HEK293 (cell line): ENCODE results near the gene SEPTIN5.

Source experiments
- CTCF ChIA-PET: fragments of 350-600 bp; formaldehyde crosslinking; extraction: SDS; loops from one replicate; lab custom pipeline; 2021; ENCODE audit warnings: antibody characterized with exemption; lab: Yijun Ruan, JAX
- POLR2A ChIA-PET: fragments of 300-600 bp; formaldehyde crosslinking; extraction: SDS; loops from one replicate; lab custom pipeline; 2020; ENCODE audit warnings: antibody characterized with exemption, inconsistent platforms; lab: Yijun Ruan, JAX
- H3K27ac ChIP-seq: fragments of 200-500 bp; sonication (Bioruptor generic); 2 replicates; pipeline ENCODE4 v1.5.1; 2014; ENCODE audit warnings: low read depth, low read length, control low read depth, inconsistent platforms; ENCODE audit errors: extremely low read depth
- H3K36me3 ChIP-seq, 2 experiments: fragments of 200-500 bp in 1 of 2; sonication (Bioruptor generic) in 1 of 2; 1 replicate in 1 of 2; 2 replicates in 1 of 2; pipeline ENCODE4 v1.5.1; 2014 to 2017; ENCODE audit warnings: inconsistent platforms in 2 of 2, low read length in 2 of 2; ENCODE audit not compliant: control insufficient read depth in 2 of 2, insufficient read depth in 1 of 2
- H3K4me1 ChIP-seq: fragments of 200-500 bp; sonication (Bioruptor generic); 2 replicates; pipeline ENCODE4 v1.5.1; 2014; ENCODE audit warnings: mild to moderate bottlenecking, low read length, inconsistent platforms; ENCODE audit not compliant: control insufficient read depth, insufficient read depth
- H3K4me3 ChIP-seq: 2 replicates; pipeline ENCODE4 v1.5.1; 2011; ENCODE audit warnings: low read depth, mild to moderate bottlenecking, control low read depth, low read length, moderate library complexity
- H3K9me3 ChIP-seq: fragments of 200-500 bp; sonication (Bioruptor generic); 2 replicates; pipeline ENCODE4 v1.5.1; 2014; ENCODE audit warnings: low read depth, low read length, inconsistent platforms; ENCODE audit not compliant: control insufficient read depth, insufficient read depth
- CTCF ChIP-seq: fragments of 450-650 bp; formaldehyde crosslinking; IDR thresholded peaks from 2 replicates; pipeline ENCODE4 v1.5.1; 2016; ENCODE audit warnings: missing biosample characterization, missing genetic modification characterization
- FEZF1 ChIP-seq: fragments of 450-650 bp; formaldehyde crosslinking; IDR thresholded peaks from 2 replicates; pipeline ENCODE4 v1.5.1; 2016; ENCODE audit warnings: missing biosample characterization, missing genetic modification characterization
- KLF1 ChIP-seq: fragments of 450-650 bp; formaldehyde crosslinking; IDR thresholded peaks from 2 replicates; pipeline ENCODE4 v1.5.1; 2016; ENCODE audit warnings: missing biosample characterization, missing genetic modification characterization
- PATZ1 ChIP-seq: fragments of 450-650 bp; formaldehyde crosslinking; IDR thresholded peaks from 2 replicates; pipeline ENCODE4 v1.5.1; 2016; ENCODE audit warnings: missing biosample characterization, missing genetic modification characterization
- PBX3 ChIP-seq: sonication (generic); formaldehyde crosslinking; IDR thresholded peaks from 2 replicates; pipeline ENCODE4 v1.8.1; 2022; ENCODE audit warnings: mild to moderate bottlenecking, moderate library complexity, missing genetic modification reagents
- PRDM10 ChIP-seq: fragments of 450-650 bp; formaldehyde crosslinking; IDR thresholded peaks from 2 replicates; pipeline ENCODE4 v1.5.1; 2016; ENCODE audit warnings: missing biosample characterization, missing genetic modification characterization
- PRDM6 ChIP-seq: fragments of 450-650 bp; formaldehyde crosslinking; IDR thresholded peaks from 2 replicates; pipeline ENCODE4 v1.5.1; 2017; ENCODE audit warnings: missing biosample characterization, missing genetic modification characterization
- ZNF132 ChIP-seq: fragments of 450-650 bp; formaldehyde crosslinking; IDR thresholded peaks from 2 replicates; pipeline ENCODE4 v1.5.1; 2017; ENCODE audit warnings: missing biosample characterization, missing genetic modification characterization, borderline replicate concordance
- ZNF157 ChIP-seq: fragments of 450-650 bp; formaldehyde crosslinking; IDR thresholded peaks from 2 replicates; pipeline ENCODE4 v1.5.1; 2016; ENCODE audit warnings: missing biosample characterization, missing genetic modification characterization
- ZNF211 ChIP-seq: fragments of 450-650 bp; formaldehyde crosslinking; IDR thresholded peaks from 2 replicates; pipeline ENCODE4 v1.5.1; 2016; ENCODE audit warnings: low read depth, missing biosample characterization, missing genetic modification characterization
- ZNF223 ChIP-seq: fragments of 450-650 bp; formaldehyde crosslinking; IDR thresholded peaks from 2 replicates; pipeline ENCODE4 v1.5.1; 2016; ENCODE audit warnings: missing biosample characterization, missing genetic modification characterization
- ZNF248 ChIP-seq: fragments of 450-650 bp; formaldehyde crosslinking; IDR thresholded peaks from 2 replicates; pipeline ENCODE4 v1.5.1; 2017; ENCODE audit warnings: missing biosample characterization, missing genetic modification characterization
- ZNF391 ChIP-seq: fragments of 450-650 bp; formaldehyde crosslinking; IDR thresholded peaks from 2 replicates; pipeline ENCODE4 v1.5.1; 2016; ENCODE audit warnings: low read depth, missing biosample characterization, missing genetic modification characterization, borderline replicate concordance
- ZNF510 ChIP-seq: fragments of 450-650 bp; formaldehyde crosslinking; IDR thresholded peaks from 2 replicates; pipeline ENCODE4 v1.5.1; 2018; ENCODE audit warnings: mild to moderate bottlenecking, missing genetic modification characterization, missing biosample characterization; ENCODE audit not compliant: insufficient replicate concordance
- ZNF692 ChIP-seq: fragments of 450-650 bp; formaldehyde crosslinking; IDR thresholded peaks from 2 replicates; pipeline ENCODE4 v1.5.1; 2016; ENCODE audit warnings: missing biosample characterization, missing genetic modification characterization
- ZNF747 ChIP-seq: fragments of 450-650 bp; formaldehyde crosslinking; IDR thresholded peaks from 2 replicates; pipeline ENCODE4 v1.5.1; 2016; ENCODE audit warnings: missing biosample characterization, missing genetic modification characterization
- ZNF776 ChIP-seq: fragments of 450-650 bp; formaldehyde crosslinking; IDR thresholded peaks from 2 replicates; pipeline ENCODE4 v1.5.0; 2017; ENCODE audit warnings: missing biosample characterization, missing genetic modification characterization, borderline replicate concordance
- ZNF791 ChIP-seq: fragments of 450-650 bp; formaldehyde crosslinking; IDR thresholded peaks from 2 replicates; pipeline ENCODE4 v1.5.1; 2016; ENCODE audit warnings: missing biosample characterization, missing genetic modification characterization

Gene SEPTIN5

GRCh38 chr22:19704355-19705015, 9.8 kb upstream of the SEPTIN5 start (continued):
- no peak for TF ChIP-seq ZNF692 (tag by site-specific recombination)
- no peak for TF ChIP-seq ZNF157 (tag by site-specific recombination)
- no peak for TF ChIP-seq PRDM6 (tag by site-specific recombination)
- no peak for TF ChIP-seq ZNF747 (tag by site-specific recombination)
- TF ChIP-seq ZNF510 (tag by site-specific recombination), result no peak

GRCh38 chr22:19705181-19705934, 8.9 kb upstream of the SEPTIN5 start:
- ChIA-PET CTCF (interaction anchor here (0.6 to 0.8 kb wide), 5 partner anchors 10 to 318 kb away, joined by 3 read pairs; no protein-coding TSS in a partner anchor), POLR2A (interaction anchor here (1.6 kb wide), 1 partner anchor 12 kb away, joined by 3 read pairs; no protein-coding TSS in a partner anchor)
- H3K4me1 ChIP-seq, result no peaks in the 10 kb centered on the region
- no peak overlapping the region for H3K4me3 ChIP-seq
- H3K27ac ChIP-seq, result no peak overlapping the region
- H3K9me3 ChIP-seq, result no peaks in the 10 kb centered on the region
- TF ChIP-seq CTCF (0 out of 2 replicates have a peak, but pooled peaks have one; percentile 19), ZNF223 (tag by site-specific recombination) (no peak), PRDM10 (tag by site-specific recombination) (peak; percentile 63)
- H3K36me3 ChIP-seq, result no peaks in the 10 kb centered on the region

- H3K4me1 ChIP-seq, result no peaks in the 10 kb centered on the region
- CTCF ChIA-PET, result interaction anchor here (0.7 kb wide), 1 partner anchor 75 kb away, joined by 5 read pairs; no protein-coding TSS in a partner anchor
- POLR2A ChIA-PET, result no interaction called here
- no peak overlapping the region for H3K27ac ChIP-seq
- H3K4me3 ChIP-seq, result no peak overlapping the region
- no peaks in the 10 kb centered on the region for H3K36me3 ChIP-seq
- H3K9me3 ChIP-seq, result no peaks in the 10 kb centered on the region
- TF ChIP-seq ZNF211 (tag by site-specific recombination) (no peak), ZNF776 (tag by site-specific recombination) (no peak), PBX3 (CRISPR knock-in tag) (no peak), ZNF791 (tag by site-specific recombination) (no peak), KLF1 (tag by site-specific recombination) (no peak), ZNF132 (tag by site-specific recombination) (no peak), ZNF248 (tag by site-specific recombination) (no peak), FEZF1 (tag by site-specific recombination) (no peak), PATZ1 (tag by site-specific recombination) (no peak), ZNF391 (tag by site-specific recombination) (no peak)
Observed at GRCh38 chr22:19706661-19707151, 7.6 kb upstream of the SEPTIN5 start.
